NCI-H128 (cell line): Measurements from ENCODE around the gene MAGED2.
A peak's percentile ranks its signal among the peaks of the same experiment; 100 is the strongest.
"Not testable (repeated sequence)": the region's sequence is repeated elsewhere in the genome, so short reads cannot be mapped to it uniquely, and the experiment has no call there.

Source experiments
- DNase-seq: peaks from one replicate; lab custom pipeline; 2025; ENCODE audit not compliant: unreplicated experiment; lab: John Stamatoyannopoulos, UW

MAGED2 gene, protein sequence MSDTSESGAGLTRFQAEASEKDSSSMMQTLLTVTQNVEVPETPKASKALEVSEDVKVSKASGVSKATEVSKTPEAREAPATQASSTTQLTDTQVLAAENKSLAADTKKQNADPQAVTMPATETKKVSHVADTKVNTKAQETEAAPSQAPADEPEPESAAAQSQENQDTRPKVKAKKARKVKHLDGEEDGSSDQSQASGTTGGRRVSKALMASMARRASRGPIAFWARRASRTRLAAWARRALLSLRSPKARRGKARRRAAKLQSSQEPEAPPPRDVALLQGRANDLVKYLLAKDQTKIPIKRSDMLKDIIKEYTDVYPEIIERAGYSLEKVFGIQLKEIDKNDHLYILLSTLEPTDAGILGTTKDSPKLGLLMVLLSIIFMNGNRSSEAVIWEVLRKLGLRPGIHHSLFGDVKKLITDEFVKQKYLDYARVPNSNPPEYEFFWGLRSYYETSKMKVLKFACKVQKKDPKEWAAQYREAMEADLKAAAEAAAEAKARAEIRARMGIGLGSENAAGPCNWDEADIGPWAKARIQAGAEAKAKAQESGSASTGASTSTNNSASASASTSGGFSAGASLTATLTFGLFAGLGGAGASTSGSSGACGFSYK

GRCh38 chrX:54807524-54808108, at the start of gene MAGED2:
MAGED2 (plus strand) TSS chrX:54807745; CDS start chrX:54809332, 1,587 bp downstream.
- DNase-seq = no peak

GRCh38 chrX:54758114-54759055, 49.2 kb upstream of the MAGED2 start:
- no peak for DNase-seq

DNA sequence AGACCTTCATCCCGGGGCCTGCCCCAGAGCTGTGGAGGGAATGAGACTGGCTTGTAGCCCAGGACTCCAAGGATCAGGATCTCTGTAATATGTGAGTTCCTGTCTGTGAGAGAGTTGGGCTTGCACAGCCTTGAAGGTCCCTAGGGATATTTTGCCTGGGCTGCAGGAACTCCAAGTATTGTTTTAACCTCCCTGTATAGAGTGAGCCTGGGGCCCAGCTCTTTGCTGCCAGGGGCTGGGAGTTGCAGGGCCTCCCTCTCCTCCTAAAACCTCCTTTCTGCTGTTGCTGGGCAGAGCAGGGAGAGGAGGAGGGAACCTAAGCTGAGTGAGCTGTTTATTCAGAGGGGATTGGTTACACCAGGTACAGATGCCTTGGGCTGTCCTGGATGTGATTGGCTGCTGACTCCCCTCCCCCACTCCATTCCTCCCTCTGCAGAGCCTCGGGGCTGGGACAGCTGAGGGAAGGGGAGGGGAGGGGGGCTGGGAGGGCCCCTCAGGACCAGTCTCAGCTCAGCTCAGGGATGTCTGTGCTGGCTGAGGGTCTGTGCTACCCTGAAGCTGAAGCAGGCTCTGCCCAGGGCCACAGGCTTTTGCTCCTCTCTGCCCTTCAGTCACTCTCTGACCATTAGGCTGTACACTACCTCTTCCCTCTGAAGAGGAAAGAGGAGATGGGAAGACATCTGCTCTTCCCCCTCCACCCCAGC, 33.0 kb upstream of the MAGED2 start:
- not testable (repeated sequence) for DNase-seq

DNA sequence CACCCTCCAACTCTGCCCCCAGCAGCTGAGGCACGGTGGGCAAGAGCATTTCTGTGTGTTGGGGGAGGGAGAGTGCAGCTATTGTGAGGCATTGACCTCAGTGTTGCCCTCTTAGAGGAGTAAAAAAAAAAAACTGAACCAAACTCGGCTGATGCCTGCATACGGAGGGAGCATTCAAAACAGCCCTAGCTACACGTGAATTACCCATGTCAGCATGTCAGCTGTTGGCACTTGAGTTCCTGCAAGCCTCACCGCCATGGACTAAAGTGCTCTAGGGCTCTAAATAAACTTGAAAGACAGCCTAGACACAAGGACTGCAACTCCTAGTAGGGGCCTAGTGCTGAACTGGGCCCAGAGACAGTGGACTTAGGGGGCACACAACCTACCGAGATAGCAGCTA, 31.5 kb upstream of the MAGED2 start:
- no peak for DNase-seq

GRCh38 chrX:54776987-54777672, 30.4 kb upstream of the MAGED2 start:
- DNase-seq = no peak

DNA sequence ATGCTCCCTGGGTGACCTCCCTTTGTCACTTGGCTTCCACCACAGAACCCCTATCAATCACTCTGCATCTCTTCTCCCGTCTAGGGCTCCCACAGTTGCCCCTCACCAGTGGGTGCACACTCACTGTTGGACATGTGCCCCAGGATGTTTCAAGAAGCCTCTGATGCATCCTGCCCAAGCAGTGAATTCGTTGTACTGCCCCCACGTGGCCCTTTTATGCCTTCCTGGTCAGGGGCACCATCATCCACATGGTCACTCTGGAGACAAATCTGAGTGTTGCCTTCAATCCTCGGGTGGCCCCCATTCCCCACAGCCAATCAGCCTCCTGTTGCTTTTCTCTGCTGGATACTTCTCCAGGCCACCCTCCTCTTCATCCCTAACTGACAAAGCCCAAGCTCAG, 21.6 kb upstream of the MAGED2 start:
- DNase-seq = no peak

DNA sequence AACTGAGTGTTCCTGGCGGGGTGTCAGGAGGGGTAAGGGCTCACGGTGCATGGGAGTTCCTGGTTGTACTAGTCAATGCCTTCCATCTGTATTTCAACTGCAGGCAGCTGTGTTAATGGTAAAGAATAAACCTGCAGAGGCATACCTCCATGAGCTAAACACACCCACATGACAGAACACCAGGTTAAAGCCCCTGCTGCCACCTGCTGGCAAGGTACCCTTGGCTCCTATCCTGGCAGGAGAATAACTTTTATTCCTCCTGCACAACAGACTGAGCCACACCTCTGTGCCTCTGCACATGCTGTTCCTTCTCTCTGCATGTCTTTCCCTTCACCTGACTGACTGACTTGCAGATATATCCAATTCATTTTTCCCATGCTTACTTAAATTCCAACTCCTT, 20.6 kb upstream of the MAGED2 start:
- no peak for DNase-seq

GRCh38 chrX:54788446-54788845, 19.1 kb upstream of the MAGED2 start:
- no peak for DNase-seq

GRCh38 chrX:54789405-54789804, 18.1 kb upstream of the MAGED2 start:
- DNase-seq = not testable (repeated sequence)

GRCh38 chrX:54794028-54794427, 13.5 kb upstream of the MAGED2 start:
- no peak for DNase-seq

DNA sequence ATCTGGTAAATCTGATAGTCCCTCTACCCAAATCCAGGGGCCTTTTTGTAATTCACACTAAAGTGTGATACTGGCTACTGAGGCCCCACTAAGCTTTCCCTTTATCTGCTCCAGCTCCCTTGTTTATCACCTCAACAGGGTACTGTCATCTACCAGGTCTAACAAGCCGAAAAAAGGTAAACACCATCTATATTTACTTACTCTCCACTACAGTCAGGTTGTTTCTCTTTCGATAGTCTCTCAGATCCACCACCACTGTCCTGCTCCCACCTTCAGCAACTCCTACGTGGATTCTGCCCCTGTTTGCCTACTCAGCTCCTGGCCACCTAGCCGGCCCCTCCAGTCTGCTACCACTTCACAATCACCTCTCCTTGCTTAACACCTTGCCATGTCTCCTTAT, 12.8 kb upstream of the MAGED2 start:
- DNase-seq = no peak

DNA sequence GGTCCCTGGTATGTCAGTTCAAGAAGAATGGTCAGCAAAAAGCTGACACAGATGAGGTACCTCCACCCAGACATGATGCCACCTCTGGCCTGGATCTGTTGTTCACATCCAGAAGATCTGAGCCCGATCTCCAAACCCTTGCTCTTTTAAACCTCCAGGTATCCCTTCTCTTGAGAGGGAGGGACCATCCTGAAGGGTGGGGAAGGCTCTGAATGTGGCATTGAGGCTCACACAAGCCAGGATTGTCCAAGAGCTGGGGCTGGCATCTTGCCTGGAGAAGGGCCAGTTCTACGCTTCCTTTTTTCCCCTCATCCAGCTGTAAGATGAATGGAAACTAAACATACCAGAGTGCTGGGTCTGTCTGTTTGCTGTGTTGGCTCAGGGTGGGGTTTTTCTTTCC, 9.4 kb upstream of the MAGED2 start, which contains the start of gene ITIH6:
TSS of gene ITIH6 (minus strand) at position 119 of the 400 bp plus-strand sequence. CDS start at position 74, 45 bp downstream.
- no peak for DNase-seq

DNA sequence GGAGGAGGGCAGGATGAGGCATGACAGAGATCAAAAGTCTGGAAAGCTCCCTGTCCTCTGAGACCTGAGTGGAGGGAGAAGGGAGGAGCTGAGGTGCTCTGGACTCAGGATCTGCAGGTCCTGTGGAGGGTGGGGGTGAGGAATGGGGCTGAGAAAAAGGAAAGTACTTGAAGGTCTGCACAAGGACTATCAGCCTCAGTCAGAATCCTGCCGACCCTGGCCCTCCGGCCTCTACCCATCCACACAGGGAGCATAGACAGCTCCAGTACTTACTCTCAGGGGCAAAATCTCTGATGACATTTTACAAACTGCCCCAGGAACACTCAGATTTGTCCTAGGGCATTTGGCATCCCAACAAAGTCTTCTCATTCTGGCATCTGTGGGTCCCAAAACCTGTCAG, 8.5 kb upstream of the MAGED2 start:
- DNase-seq = no peak

DNA sequence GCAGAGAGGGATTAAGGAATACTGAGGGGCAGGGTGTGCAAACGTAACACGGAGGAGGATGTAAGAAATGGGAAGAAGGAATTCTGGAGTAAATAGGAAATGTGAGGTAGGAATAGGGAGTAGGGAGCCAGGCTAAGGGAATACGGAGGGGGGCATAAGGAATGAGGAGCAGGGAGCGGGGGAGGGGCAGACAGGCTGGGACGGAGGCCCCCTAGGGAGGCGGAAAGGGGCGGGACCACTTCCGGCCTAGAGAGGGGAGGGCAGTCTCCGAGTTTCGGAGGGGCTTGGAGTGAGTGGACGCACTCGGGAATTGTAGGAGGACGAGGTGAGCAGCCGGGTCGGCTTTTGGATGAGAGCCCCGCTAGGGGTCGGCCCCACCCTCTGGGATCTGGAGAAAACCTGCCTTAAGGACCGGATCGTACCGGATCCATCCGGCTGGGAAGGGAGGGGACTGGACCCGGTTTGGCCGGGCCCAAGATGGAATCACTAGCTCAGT, 612 bp downstream of the MAGED2 start:
- peak; percentile 52 for DNase-seq

- peak; percentile 94 for DNase-seq
Observed at GRCh38 chrX:54808605-54809483, 1.3 kb downstream of the MAGED2 start.

DNA sequence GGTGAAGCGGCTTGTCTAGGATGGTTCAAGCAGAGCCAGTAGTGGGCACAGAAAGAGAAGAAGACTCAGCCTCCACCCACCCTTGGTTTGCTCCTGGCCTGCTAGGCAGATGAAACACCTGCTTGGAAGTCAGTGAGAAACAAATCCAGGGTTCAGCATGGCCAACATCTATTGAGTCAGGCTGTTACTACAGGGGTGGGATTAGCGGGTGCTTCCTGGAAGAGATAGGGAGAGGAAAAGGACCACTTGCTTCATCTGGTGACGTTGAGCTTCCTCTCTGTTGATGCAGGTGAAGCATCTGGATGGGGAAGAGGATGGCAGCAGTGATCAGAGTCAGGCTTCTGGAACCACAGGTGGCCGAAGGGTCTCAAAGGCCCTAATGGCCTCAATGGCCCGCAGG, 3.0 kb downstream of the MAGED2 start:
- no peak for DNase-seq

DNA sequence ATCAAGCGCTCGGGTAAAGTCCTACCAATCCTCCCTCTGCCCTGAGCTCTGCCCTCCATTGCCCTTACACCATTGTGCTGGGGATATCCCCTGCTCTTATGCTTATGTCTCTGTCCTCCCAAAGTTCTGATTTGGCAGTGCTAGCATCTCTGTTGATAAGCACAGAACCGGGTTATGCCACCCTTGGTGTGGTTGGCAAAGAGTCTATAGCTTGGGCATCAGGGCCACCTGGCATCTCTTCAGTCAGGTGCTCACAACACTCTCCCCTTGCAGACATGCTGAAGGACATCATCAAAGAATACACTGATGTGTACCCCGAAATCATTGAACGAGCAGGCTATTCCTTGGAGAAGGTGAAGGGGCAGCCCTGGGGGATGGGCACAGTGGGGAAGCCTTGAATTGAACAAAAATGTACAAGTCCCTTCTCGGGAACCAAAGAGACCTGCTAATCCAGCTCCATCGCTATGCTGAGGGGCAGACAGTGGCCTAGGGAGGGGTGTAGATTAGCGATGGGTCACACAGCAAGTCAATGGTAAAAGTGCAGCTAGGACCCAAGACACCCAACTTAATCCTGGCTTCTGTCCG, 3.8 kb downstream of the MAGED2 start:
- no peak for DNase-seq

GRCh38 chrX:54812306-54812705, 4.8 kb downstream of the MAGED2 start:
- no peak for DNase-seq
